Prostate gland (tissue), 2 donors: Measurements from ENCODE around the gene ZNF628.

Source experiments
- CTCF ChIP-seq, 4 experiments: fragments of 200-600 bp in 2 of 4; fragments of 450-650 bp in 2 of 4; sonication (generic) in 2 of 4; IDR thresholded peaks; 1 replicate in 3 of 4; 2 replicates in 1 of 4; pipeline ENCODE4 v1.5.1; 2016 to 2019; ENCODE audit warnings: antibody characterized with exemption in 4 of 4, mild to moderate bottlenecking in 2 of 4, moderate library complexity in 2 of 4
- POLR2A ChIP-seq: fragments of 450-650 bp; IDR thresholded peaks from one replicate; pipeline ENCODE4 v1.6.1; 2016; ENCODE audit warnings: antibody characterized with exemption, mild to moderate bottlenecking
- POLR2AphosphoS5 ChIP-seq: sonication (generic); formaldehyde crosslinking; IDR thresholded peaks from one replicate; pipeline ENCODE4 v1.6.1; 2017; ENCODE audit warnings: antibody characterized with exemption

- TF ChIP-seq CTCF (IDR thresholded peaks at IDR 0.05) (no peak), POLR2AphosphoS5 (no peak), POLR2A (no peak)
These were observed 22.7 kb upstream of the ZNF628 start for GRCh38 chr19:55453511-55454260.
